Panc1 (cell line): ENCODE results near the gene SETD2. TPM values are rescaled to one million over a fixed set of nuclear protein-coding genes. Genes with fewer than 3 reads are reported as not detected.
"Not testable (repeated sequence)": the region's sequence is repeated elsewhere in the genome, so short reads cannot be mapped to it uniquely, and the experiment has no call there.

Source experiments
- ATAC-seq: fragments of 200-7000 bp; cut with Tn5 transposase; 2 replicates; pipeline ENCODE4 v1.9.1; 2020; ENCODE audit warnings: mild to moderate bottlenecking, moderate library complexity
- BruUV-seq: library from RNA; stranded (reverse); fragments of 400-500 nt; replicated peaks from 2 replicates; lab custom pipeline; 2021; lab: Mats Ljungman, UMichigan
- CTCF ChIA-PET: fragments of 300-600 bp; sonication (Branson Sonifier 250); formaldehyde crosslinking; loops from one replicate; lab custom pipeline; 2022; ENCODE audit warnings: antibody characterized with exemption; lab: Charles Lee
- POLR2A ChIA-PET: fragments of 300-600 bp; sonication (Branson Sonifier 250); formaldehyde crosslinking; loops from one replicate; lab custom pipeline; 2022; ENCODE audit warnings: antibody characterized with exemption; lab: Charles Lee
- DNase-seq: peaks from one replicate; pipeline ENCODE4 v3.0.0-alpha.2; 2010; ENCODE audit warnings: low read depth, low spot score
- H3K27ac ChIP-seq: 2 replicates; pipeline ENCODE4 v1.5.1; 2011; ENCODE audit warnings: mild to moderate bottlenecking, low read length, inconsistent platforms
- H3K27me3 ChIP-seq: fragments of 200-500 bp; sonication (Bioruptor generic); 2 replicates; pipeline ENCODE4 v1.6.0; 2014; ENCODE audit warnings: low read length, inconsistent platforms; ENCODE audit not compliant: control insufficient read depth, insufficient read depth
- H3K36me3 ChIP-seq: fragments of 200-500 bp; sonication (Bioruptor generic); 2 replicates; pipeline ENCODE4 v1.5.1; 2014; ENCODE audit warnings: inconsistent platforms, mild to moderate bottlenecking, low read length, moderate library complexity; ENCODE audit not compliant: control insufficient read depth, insufficient read depth
- H3K4me1 ChIP-seq: 2 replicates; pipeline ENCODE4 v1.5.1; 2011; ENCODE audit warnings: inconsistent platforms, mild to moderate bottlenecking, low read length, moderate library complexity; ENCODE audit not compliant: control insufficient read depth, insufficient read depth
- H3K4me3 ChIP-seq, 2 experiments: 2 replicates each; pipeline ENCODE4 v1.5.1; 2011 to 2012; ENCODE audit warnings: low read depth in 2 of 2, low read length in 2 of 2, mild to moderate bottlenecking in 2 of 2, inconsistent platforms in 1 of 2, moderate library complexity in 1 of 2
- H3K9me3 ChIP-seq: fragments of 200-500 bp; sonication (Bioruptor generic); 2 replicates; pipeline ENCODE4 v1.5.1; 2014; ENCODE audit warnings: low read depth, mild to moderate bottlenecking, inconsistent platforms, low read length, moderate library complexity; ENCODE audit not compliant: control insufficient read depth, insufficient read depth
- CTCF ChIP-seq: fragments of 450-650 bp; IDR thresholded peaks from 2 replicates; pipeline ENCODE4 v1.5.1; 2017; ENCODE audit warnings: mild to moderate bottlenecking
- POLR2AphosphoS5 ChIP-seq: IDR thresholded peaks from 2 replicates; pipeline ENCODE4 v1.6.1; 2012; ENCODE audit warnings: mild to moderate bottlenecking, low read depth, low read length, moderate library complexity
- REST ChIP-seq, 2 experiments: IDR thresholded peaks; 2 replicates each; pipeline ENCODE4 v1.6.1; 2011 to 2012; ENCODE audit warnings: low read depth in 2 of 2, control low read depth in 1 of 2, low read length in 1 of 2, mild to moderate bottlenecking in 1 of 2, moderate library complexity in 1 of 2; ENCODE audit not compliant: insufficient read depth in 1 of 2
- SIN3A ChIP-seq: IDR thresholded peaks from 2 replicates; pipeline ENCODE4 v1.6.1; 2012; ENCODE audit warnings: low read depth, mild to moderate bottlenecking, low read length, moderate library complexity, borderline replicate concordance; ENCODE audit not compliant: insufficient read depth
- TCF7L2 ChIP-seq: IDR thresholded peaks from 2 replicates; pipeline ENCODE4 v1.6.1; 2011; ENCODE audit warnings: mild to moderate bottlenecking, low read depth, low read length, inconsistent platforms
- in situ Hi-C: cut with HindIII; loops from 2 replicates; pipeline ENCODE4 v1.10.0; 2016; ENCODE audit warnings: low sequenced_read_pairs, low pct_unique_long_range_greater_than_20kb
- intact Hi-C: fragments of 100-400 bp; cut with micrococcal nuclease; formaldehyde crosslinking; loops from one replicate; pipeline ENCODE4 v1.10.0; 2022; ENCODE audit not compliant: unreplicated experiment
- total RNA-seq: library from RNA; stranded (reverse); gene quantifications from one replicate; pipeline ENCODE4 v1.2.1, GENCODE V29; 2021; ENCODE audit not compliant: unreplicated experiment

The SETD2 gene
- total RNA-seq, 1 experiment from 2014 or later: 32.6 TPM

DNA sequence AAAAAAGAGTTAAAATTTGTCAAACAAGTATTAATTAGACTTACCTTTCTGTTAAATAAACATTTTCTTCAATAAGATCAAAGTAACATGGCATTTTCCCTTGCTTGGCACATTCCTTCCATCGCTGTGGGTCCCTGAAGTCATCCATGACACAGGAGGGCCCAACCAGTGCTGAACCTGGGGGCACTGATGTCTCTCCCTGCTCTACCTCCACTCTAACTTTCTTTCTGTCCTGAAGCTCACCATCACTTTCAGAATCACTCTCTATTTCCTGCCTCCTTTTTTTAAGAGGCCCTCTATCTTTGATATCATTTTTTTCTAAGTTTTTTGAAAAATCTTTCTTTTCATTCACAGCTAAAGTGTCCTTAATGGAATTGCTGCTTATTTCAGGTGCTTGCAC, 43.8 kb downstream of the SETD2 start:
- ChIA-PET POLR2A (interaction anchor here (0.6 kb wide), 1 partner anchor 26 kb away, joined by 11 read pairs; no protein-coding TSS in a partner anchor), CTCF (no interaction called here)
- Histone ChIP-seq H3K4me3 (no peak overlapping the region), H3K9me3 (no peaks in the 10 kb centered on the region), H3K27ac (no peak overlapping the region), H3K36me3 (peaks cover 14% of the 10 kb centered on the region), H3K27me3 (no peaks in the 10 kb centered on the region), H3K4me1 (no peaks in the 10 kb centered on the region)
- TF ChIP-seq REST (IDR thresholded peaks at IDR 0.05; ENCODE audit: insufficient read depth in 1 of 2, low read depth in 2 of 2, low read length in 1 of 2): no peak
- no peak for TF ChIP-seq CTCF
- TF ChIP-seq TCF7L2: no peak
- no peak for TF ChIP-seq POLR2AphosphoS5
- no peak for TF ChIP-seq SIN3A
- no peak for DNase-seq
- no TSS peak for BruUV-seq
- ATAC-seq: no peak
- intact Hi-C loops: no loop called here
- in situ Hi-C loops: no loop called here

- H3K4me3 ChIP-seq, DNase-seq, CTCF ChIA-PET, H3K27me3 ChIP-seq, in situ Hi-C loops, POLR2A ChIA-PET, ATAC-seq, BruUV-seq, intact Hi-C loops, H3K4me1 ChIP-seq, H3K27ac ChIP-seq, H3K9me3 ChIP-seq: not testable (repeated sequence)
- peaks cover 14% of the 10 kb centered on the region for H3K36me3 ChIP-seq
Observed at GRCh38 chr3:47119387-47119786, 44.5 kb downstream of the SETD2 start.

DNA sequence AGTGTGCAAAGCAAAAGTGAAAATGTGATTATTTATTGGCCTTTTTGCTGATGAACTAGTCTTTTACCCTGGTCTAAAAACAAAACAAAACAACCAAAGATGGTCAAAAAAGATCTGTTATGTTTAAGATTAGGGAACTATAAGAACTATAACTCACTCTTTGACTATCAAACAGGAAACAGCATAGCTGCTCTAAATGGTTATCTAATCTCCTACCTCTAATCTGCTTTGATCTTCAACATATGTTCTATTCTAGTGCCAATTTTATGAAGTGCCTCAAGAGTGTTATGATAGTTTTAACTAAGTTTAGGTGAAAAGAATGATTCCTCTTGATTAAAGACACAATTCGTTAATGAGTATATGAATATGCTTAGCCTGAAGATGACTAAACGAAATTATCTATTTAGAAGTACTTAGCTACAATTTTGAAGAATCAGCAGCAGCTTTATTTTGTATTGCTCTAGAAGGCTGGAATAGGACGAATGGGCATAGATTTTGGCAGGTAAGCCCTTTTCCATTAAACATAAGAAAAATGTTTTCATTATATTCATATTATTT, 46.0 kb downstream of the SETD2 start:
- Histone ChIP-seq H3K27me3 (no peaks in the 10 kb centered on the region), H3K27ac (no peak overlapping the region), H3K4me1 (no peaks in the 10 kb centered on the region), H3K36me3 (peaks cover 14% of the 10 kb centered on the region), H3K4me3 (no peak overlapping the region), H3K9me3 (no peaks in the 10 kb centered on the region)
- TF ChIP-seq POLR2AphosphoS5: no peak
- TF ChIP-seq TCF7L2: no peak
- no peak for TF ChIP-seq REST (IDR thresholded peaks at IDR 0.05; ENCODE audit: insufficient read depth in 1 of 2, low read depth in 2 of 2, low read length in 1 of 2)
- TF ChIP-seq CTCF: no peak
- no peak for TF ChIP-seq SIN3A
- ChIA-PET CTCF (no interaction called here), POLR2A (no interaction called here)
- DNase-seq: no peak
- no TSS peak for BruUV-seq
- in situ Hi-C loops (no loop called here), intact Hi-C loops (no loop called here)
- ATAC-seq: no peak
